Panc1 (cell line): ENCODE data around the gene GLT1D1. TPM values are rescaled to one million over a fixed set of nuclear protein-coding genes. Genes with fewer than 3 reads are reported as not detected.

Experiments used
- ATAC-seq: fragments of 200-7000 bp; cut with Tn5 transposase; 2 replicates; pipeline ENCODE4 v1.9.1; 2020; ENCODE audit warnings: mild to moderate bottlenecking, moderate library complexity
- BruUV-seq: library from RNA; stranded (reverse); fragments of 400-500 nt; replicated peaks from 2 replicates; lab custom pipeline; 2021; lab: Mats Ljungman, UMichigan
- CTCF ChIA-PET: fragments of 300-600 bp; sonication (Branson Sonifier 250); formaldehyde crosslinking; loops from one replicate; lab custom pipeline; 2022; ENCODE audit warnings: antibody characterized with exemption; lab: Charles Lee
- POLR2A ChIA-PET: fragments of 300-600 bp; sonication (Branson Sonifier 250); formaldehyde crosslinking; loops from one replicate; lab custom pipeline; 2022; ENCODE audit warnings: antibody characterized with exemption; lab: Charles Lee
- DNase-seq: peaks from one replicate; pipeline ENCODE4 v3.0.0-alpha.2; 2010; ENCODE audit warnings: low read depth, low spot score
- H3K27ac ChIP-seq: 2 replicates; pipeline ENCODE4 v1.5.1; 2011; ENCODE audit warnings: mild to moderate bottlenecking, low read length, inconsistent platforms
- H3K27me3 ChIP-seq: fragments of 200-500 bp; sonication (Bioruptor generic); 2 replicates; pipeline ENCODE4 v1.6.0; 2014; ENCODE audit warnings: low read length, inconsistent platforms; ENCODE audit not compliant: control insufficient read depth, insufficient read depth
- H3K36me3 ChIP-seq: fragments of 200-500 bp; sonication (Bioruptor generic); 2 replicates; pipeline ENCODE4 v1.5.1; 2014; ENCODE audit warnings: inconsistent platforms, mild to moderate bottlenecking, low read length, moderate library complexity; ENCODE audit not compliant: control insufficient read depth, insufficient read depth
- H3K4me1 ChIP-seq: 2 replicates; pipeline ENCODE4 v1.5.1; 2011; ENCODE audit warnings: inconsistent platforms, mild to moderate bottlenecking, low read length, moderate library complexity; ENCODE audit not compliant: control insufficient read depth, insufficient read depth
- H3K4me3 ChIP-seq, 2 experiments: 2 replicates each; pipeline ENCODE4 v1.5.1; 2011 to 2012; ENCODE audit warnings: low read depth in 2 of 2, low read length in 2 of 2, mild to moderate bottlenecking in 2 of 2, inconsistent platforms in 1 of 2, moderate library complexity in 1 of 2
- H3K9me3 ChIP-seq: fragments of 200-500 bp; sonication (Bioruptor generic); 2 replicates; pipeline ENCODE4 v1.5.1; 2014; ENCODE audit warnings: low read depth, mild to moderate bottlenecking, inconsistent platforms, low read length, moderate library complexity; ENCODE audit not compliant: control insufficient read depth, insufficient read depth
- CTCF ChIP-seq: fragments of 450-650 bp; IDR thresholded peaks from 2 replicates; pipeline ENCODE4 v1.5.1; 2017; ENCODE audit warnings: mild to moderate bottlenecking
- POLR2AphosphoS5 ChIP-seq: IDR thresholded peaks from 2 replicates; pipeline ENCODE4 v1.6.1; 2012; ENCODE audit warnings: mild to moderate bottlenecking, low read depth, low read length, moderate library complexity
- REST ChIP-seq, 2 experiments: IDR thresholded peaks; 2 replicates each; pipeline ENCODE4 v1.6.1; 2011 to 2012; ENCODE audit warnings: low read depth in 2 of 2, control low read depth in 1 of 2, low read length in 1 of 2, mild to moderate bottlenecking in 1 of 2, moderate library complexity in 1 of 2; ENCODE audit not compliant: insufficient read depth in 1 of 2
- SIN3A ChIP-seq: IDR thresholded peaks from 2 replicates; pipeline ENCODE4 v1.6.1; 2012; ENCODE audit warnings: low read depth, mild to moderate bottlenecking, low read length, moderate library complexity, borderline replicate concordance; ENCODE audit not compliant: insufficient read depth
- TCF7L2 ChIP-seq: IDR thresholded peaks from 2 replicates; pipeline ENCODE4 v1.6.1; 2011; ENCODE audit warnings: mild to moderate bottlenecking, low read depth, low read length, inconsistent platforms
- in situ Hi-C: cut with HindIII; loops from 2 replicates; pipeline ENCODE4 v1.10.0; 2016; ENCODE audit warnings: low sequenced_read_pairs, low pct_unique_long_range_greater_than_20kb
- intact Hi-C: fragments of 100-400 bp; cut with micrococcal nuclease; formaldehyde crosslinking; loops from one replicate; pipeline ENCODE4 v1.10.0; 2022; ENCODE audit not compliant: unreplicated experiment
- total RNA-seq: library from RNA; stranded (reverse); gene quantifications from one replicate; pipeline ENCODE4 v1.2.1, GENCODE V29; 2021; ENCODE audit not compliant: unreplicated experiment

The GLT1D1 gene
- total RNA-seq, 1 experiment from 2014 or later = not detected

DNA sequence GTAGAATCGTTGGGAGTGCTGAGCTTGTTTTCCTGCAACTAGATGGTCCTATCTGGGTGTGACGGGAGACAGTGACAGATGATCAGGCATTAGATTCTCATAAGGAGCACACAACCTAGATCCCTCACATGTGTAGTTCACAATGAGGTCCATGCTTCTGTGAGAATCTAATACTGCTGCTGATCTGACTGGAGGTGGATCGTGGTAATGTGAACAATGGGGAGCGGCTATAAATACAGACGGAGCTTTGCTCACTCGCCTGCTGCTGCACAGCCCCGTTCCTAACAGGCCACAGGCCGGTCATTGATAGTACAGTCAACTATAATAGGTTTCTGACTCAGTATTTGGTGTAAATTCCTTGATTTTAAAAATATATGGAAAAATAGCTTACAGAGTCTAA lies 138.8 kb downstream of the GLT1D1 start:
- H3K27me3 ChIP-seq = no peaks in the 10 kb centered on the region
- no peaks in the 10 kb centered on the region for H3K9me3 ChIP-seq
- H3K36me3 ChIP-seq = no peaks in the 10 kb centered on the region
- ATAC-seq (no peak), DNase-seq (no peak)
- intact Hi-C loops (no loop called here), in situ Hi-C loops (no loop called here)
- ChIA-PET POLR2A (no interaction called here), CTCF (no interaction called here)
- H3K4me1 ChIP-seq = no peaks in the 10 kb centered on the region
- TF ChIP-seq REST (IDR thresholded peaks at IDR 0.05; ENCODE audit: insufficient read depth in 1 of 2, low read depth in 2 of 2, low read length in 1 of 2) = no peak
- TF ChIP-seq CTCF = no peak
- no peak for TF ChIP-seq POLR2AphosphoS5
- no peak for TF ChIP-seq TCF7L2
- H3K27ac ChIP-seq = no peak overlapping the region
- BruUV-seq = no TSS peak
- H3K4me3 ChIP-seq = no peak overlapping the region

DNA sequence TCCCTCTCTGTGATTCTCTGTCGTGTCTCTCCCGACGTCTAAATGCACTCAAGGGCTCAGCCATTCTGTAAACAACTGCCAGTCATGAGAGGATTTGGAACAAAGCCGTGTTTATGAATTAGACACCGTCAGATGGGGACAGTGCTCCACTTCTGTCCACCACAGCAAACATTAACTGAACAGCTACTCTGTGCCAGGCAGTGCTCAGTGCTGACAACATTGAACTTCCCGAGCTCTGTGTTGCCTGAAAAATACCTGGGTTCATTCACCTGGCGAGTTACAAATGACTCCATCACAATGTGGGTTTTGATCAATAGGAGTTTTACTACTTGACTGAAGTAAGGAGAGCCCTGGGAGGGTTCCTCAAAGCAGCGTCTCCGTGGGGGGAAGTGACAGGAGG lies 139.3 kb downstream of the GLT1D1 start:
- DNase-seq = no peak
- no peak overlapping the region for H3K27ac ChIP-seq
- no peaks in the 10 kb centered on the region for H3K9me3 ChIP-seq
- H3K4me3 ChIP-seq = no peak overlapping the region
- ATAC-seq = no peak
- ChIA-PET CTCF (no interaction called here), POLR2A (no interaction called here)
- no peaks in the 10 kb centered on the region for H3K36me3 ChIP-seq
- no peaks in the 10 kb centered on the region for H3K4me1 ChIP-seq
- in situ Hi-C loops (no loop called here), intact Hi-C loops (no loop called here)
- no peaks in the 10 kb centered on the region for H3K27me3 ChIP-seq
- BruUV-seq = no TSS peak
- TF ChIP-seq TCF7L2 (no peak), CTCF (no peak), SIN3A (no peak), REST (IDR thresholded peaks at IDR 0.05; ENCODE audit: insufficient read depth in 1 of 2, low read depth in 2 of 2, low read length in 1 of 2) (no peak), POLR2AphosphoS5 (no peak)
